ENCODE measurements around the gene MYADML2.

Gene MYADML2

GRCh38 chr17:81909966-81910839, 36.8 kb downstream of the MYADML2 start:
- no peak for DNase-seq

GRCh38 chr17:81909231-81909630, 37.8 kb downstream of the MYADML2 start:
- no peak for DNase-seq

GRCh38 chr17:81908793-81909192, 38.2 kb downstream of the MYADML2 start:
- DNase-seq: no peak

GRCh38 chr17:81907219-81908145, 39.6 kb downstream of the MYADML2 start:
- no peak for DNase-seq

GRCh38 chr17:81906476-81907218, 40.4 kb downstream of the MYADML2 start:
- no peak for DNase-seq

GRCh38 chr17:81905993-81906392, 41.0 kb downstream of the MYADML2 start:
- DNase-seq: no peak

- DNase-seq: no peak
These were observed 41.6 kb downstream of the MYADML2 start for GRCh38 chr17:81905424-81905875.

GRCh38 chr17:81904600-81905423, 42.2 kb downstream of the MYADML2 start:
- DNase-seq: no peak

GRCh38 chr17:81903896-81904599, 43.0 kb downstream of the MYADML2 start:
- no peak for DNase-seq

GRCh38 chr17:81903415-81903831, 43.6 kb downstream of the MYADML2 start:
- DNase-seq: no peak

GRCh38 chr17:81902653-81903414, 44.2 kb downstream of the MYADML2 start:
- DNase-seq: no peak

- no peak for DNase-seq
These were observed 44.9 kb downstream of the MYADML2 start, which contains the start of gene NPB for GRCh38 chr17:81902023-81902652. TSS of gene NPB (plus strand) at chr17:81902238. CDS start at chr17:81902278, 40 bp downstream.

- DNase-seq: no peak
These were observed 45.6 kb downstream of the MYADML2 start for GRCh38 chr17:81901167-81902022.

- DNase-seq: no peak
These were observed 46.7 kb downstream of the MYADML2 start for GRCh38 chr17:81900181-81900820.

GRCh38 chr17:81899514-81900166, 47.4 kb downstream of the MYADML2 start:
- no peak for DNase-seq

GRCh38 chr17:81898885-81899284, 48.1 kb downstream of the MYADML2 start:
- DNase-seq: no peak

- DNase-seq: no peak
These were observed 48.8 kb downstream of the MYADML2 start for GRCh38 chr17:81898029-81898866.

Data from GF-D8 (cell line).